ENCODE measurements around the gene ANO7. TPM values are rescaled to one million over a fixed set of nuclear protein-coding genes. Genes with fewer than 3 reads are reported as not detected.
A peak's percentile ranks its signal among the peaks of the same experiment; 100 is the strongest.

Gene ANO7
- polyA plus RNA-seq, 6 donors from 2014 or later, result not detected

GRCh38 chr2:241150660-241151530 lies 37.6 kb upstream of the ANO7 start:
- H3K27me3 Mint-ChIP-seq, result no peaks in the 10 kb centered on the region
- peaks cover 33 to 48% (median 36%) of the 10 kb centered on the region in 3 donors for H3K4me1 Mint-ChIP-seq
- no peaks in the 10 kb centered on the region for H3K9me3 Mint-ChIP-seq
- H3K4me3 Mint-ChIP-seq, result peak overlapping the region; percentile 92 to 100 (median 99)
- H3K27ac Mint-ChIP-seq, result peak overlapping the region; percentile 92 to 98 (median 96)
- DNase-seq (no peak), ATAC-seq (ENCODE audit: low read depth in 2 of 2) (no peak)
- no peaks in the 10 kb centered on the region for H3K36me3 Mint-ChIP-seq

DNA sequence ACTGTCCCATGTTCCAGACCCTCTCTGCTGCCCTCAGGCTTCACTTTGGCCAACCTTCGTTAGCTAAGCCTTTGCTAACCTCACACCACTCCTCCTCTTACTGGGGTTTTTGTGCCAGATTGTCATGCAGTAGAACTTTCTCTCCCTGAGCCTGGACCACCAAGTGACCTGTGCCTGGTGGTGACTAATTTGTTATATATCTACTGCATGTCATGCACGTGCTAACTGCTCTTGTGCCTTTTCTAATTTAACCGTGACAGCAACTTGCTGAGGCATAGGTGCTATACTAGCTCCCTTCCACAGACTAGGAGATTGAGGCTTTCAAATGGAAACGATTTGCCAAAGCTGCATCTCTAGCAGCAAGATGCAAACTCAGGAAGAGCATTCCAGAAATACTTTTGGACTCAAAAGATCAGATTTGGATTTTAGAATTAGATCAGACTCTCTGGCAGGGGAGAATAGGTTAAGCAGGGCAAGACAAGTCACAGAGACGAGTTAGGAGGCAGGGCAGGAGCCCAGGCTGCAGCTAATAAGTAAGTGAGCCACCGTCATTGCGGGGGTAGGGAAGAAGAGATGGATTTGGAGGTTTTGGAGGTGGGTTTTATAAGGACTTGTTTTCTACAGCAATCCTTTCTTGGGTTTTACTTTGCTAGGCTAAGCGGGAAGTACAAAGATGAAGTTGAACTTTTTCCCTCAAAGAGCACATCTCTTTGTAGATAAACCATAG lies 36.4 kb upstream of the ANO7 start:
- peak overlapping the region in 3 of 6 donors; percentile 92 to 94 (median 94) for H3K27ac Mint-ChIP-seq
- ATAC-seq (ENCODE audit: low read depth in 2 of 2) (no peak), DNase-seq (no peak)
- H3K9me3 Mint-ChIP-seq, result no peaks in the 10 kb centered on the region
- no peaks in the 10 kb centered on the region for H3K27me3 Mint-ChIP-seq
- peak overlapping the region; percentile 45 to 100 (median 99) for H3K4me3 Mint-ChIP-seq
- H3K36me3 Mint-ChIP-seq, result no peaks in the 10 kb centered on the region
- H3K4me1 Mint-ChIP-seq, result peaks cover 36 to 46% (median 37%) of the 10 kb centered on the region in 3 donors

GRCh38 chr2:241153616-241154015 lies 34.9 kb upstream of the ANO7 start:
- H3K4me1 Mint-ChIP-seq, result peaks cover 34 to 47% (median 35%) of the 10 kb centered on the region in 3 donors
- DNase-seq (no peak), ATAC-seq (ENCODE audit: low read depth in 2 of 2) (no peak)
- H3K27ac Mint-ChIP-seq, result no peak overlapping the region
- no peaks in the 10 kb centered on the region for H3K27me3 Mint-ChIP-seq
- H3K9me3 Mint-ChIP-seq, result no peaks in the 10 kb centered on the region
- H3K36me3 Mint-ChIP-seq, result peaks cover 0 to 6% of the 10 kb centered on the region in 2 donors
- peak overlapping the region in 1 of 8 donors; percentile 54 for H3K4me3 Mint-ChIP-seq

- Mint-ChIP-seq H3K4me1 (peaks cover 32 to 39% (median 33%) of the 10 kb centered on the region in 3 donors), H3K36me3 (peaks cover 0 to 6% of the 10 kb centered on the region in 2 donors), H3K4me3 (peak overlapping the region in 2 of 8 donors; percentile 2 to 29), H3K27me3 (no peaks in the 10 kb centered on the region), H3K27ac (peak overlapping the region in 1 of 6 donors; percentile 88), H3K9me3 (no peaks in the 10 kb centered on the region)
- ATAC-seq (ENCODE audit: low read depth in 2 of 2), result no peak
- no peak for DNase-seq
Measured at GRCh38 chr2:241154915-241155314, 33.6 kb upstream of the ANO7 start.

GRCh38 chr2:241155936-241156335 lies 32.5 kb upstream of the ANO7 start:
- peak overlapping the region in 1 of 8 donors; percentile 43 for H3K4me3 Mint-ChIP-seq
- no peak overlapping the region for H3K27ac Mint-ChIP-seq
- H3K36me3 Mint-ChIP-seq, result peaks cover 0 to 6% of the 10 kb centered on the region in 2 donors
- H3K27me3 Mint-ChIP-seq, result no peaks in the 10 kb centered on the region
- ATAC-seq (ENCODE audit: low read depth in 2 of 2), result no peak
- DNase-seq, result no peak
- H3K4me1 Mint-ChIP-seq, result peaks cover 24 to 29% (median 25%) of the 10 kb centered on the region in 3 donors
- H3K9me3 Mint-ChIP-seq, result no peaks in the 10 kb centered on the region

DNA sequence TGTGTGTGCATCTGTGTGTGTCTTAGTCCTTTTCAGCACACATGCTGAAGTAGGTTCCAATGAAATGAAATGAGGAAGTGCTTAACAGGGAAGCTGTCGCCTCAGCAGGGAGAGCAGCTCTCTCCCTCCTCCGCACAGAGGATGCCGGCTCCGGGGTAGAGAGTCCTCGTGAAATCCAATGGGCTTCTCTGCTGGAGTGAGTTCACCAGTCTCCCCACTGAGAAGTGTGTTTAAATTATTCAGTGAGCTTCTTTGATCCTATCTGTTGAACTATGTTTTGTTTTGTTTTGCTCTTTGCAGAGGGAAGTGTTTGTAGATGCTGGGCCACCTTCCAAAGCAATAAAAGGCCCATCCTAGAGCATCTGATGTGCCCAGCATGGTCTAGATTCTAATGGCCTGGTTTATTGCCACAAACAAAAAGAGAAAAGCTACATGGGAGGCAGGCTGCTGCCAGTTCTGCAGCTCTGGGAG lies 31.5 kb upstream of the ANO7 start:
- H3K9me3 Mint-ChIP-seq, result no peaks in the 10 kb centered on the region
- H3K36me3 Mint-ChIP-seq, result peaks cover 1 to 9% of the 10 kb centered on the region in 2 donors
- no peaks in the 10 kb centered on the region for H3K27me3 Mint-ChIP-seq
- peak overlapping the region in 2 of 6 donors; percentile 36 to 73 for H3K27ac Mint-ChIP-seq
- peak overlapping the region in 1 of 8 donors; percentile 21 for H3K4me3 Mint-ChIP-seq
- H3K4me1 Mint-ChIP-seq, result peaks cover 13 to 18% (median 14%) of the 10 kb centered on the region in 3 donors
- no peak for ATAC-seq (ENCODE audit: low read depth in 2 of 2)
- DNase-seq, result no peak

GRCh38 chr2:241157841-241158545 lies 30.5 kb upstream of the ANO7 start:
- Mint-ChIP-seq H3K27ac (no peak overlapping the region), H3K9me3 (no peaks in the 10 kb centered on the region), H3K4me1 (peaks cover 10 to 14% (median 11%) of the 10 kb centered on the region in 3 donors), H3K4me3 (no peak overlapping the region), H3K27me3 (no peaks in the 10 kb centered on the region), H3K36me3 (peaks cover 6 to 14% of the 10 kb centered on the region in 2 donors)
- DNase-seq, result no peak
- no peak for ATAC-seq (ENCODE audit: low read depth in 2 of 2)

- no peaks in the 10 kb centered on the region for H3K27me3 Mint-ChIP-seq
- H3K4me3 Mint-ChIP-seq, result no peak overlapping the region
- no peaks in the 10 kb centered on the region for H3K9me3 Mint-ChIP-seq
- DNase-seq (no peak), ATAC-seq (ENCODE audit: low read depth in 2 of 2) (no peak)
- peaks cover 6 to 14% of the 10 kb centered on the region in 2 donors for H3K36me3 Mint-ChIP-seq
- H3K4me1 Mint-ChIP-seq, result peaks cover 10 to 14% (median 11%) of the 10 kb centered on the region in 3 donors
- no peak overlapping the region for H3K27ac Mint-ChIP-seq
Measured at GRCh38 chr2:241158546-241158900, 30.0 kb upstream of the ANO7 start.

DNA sequence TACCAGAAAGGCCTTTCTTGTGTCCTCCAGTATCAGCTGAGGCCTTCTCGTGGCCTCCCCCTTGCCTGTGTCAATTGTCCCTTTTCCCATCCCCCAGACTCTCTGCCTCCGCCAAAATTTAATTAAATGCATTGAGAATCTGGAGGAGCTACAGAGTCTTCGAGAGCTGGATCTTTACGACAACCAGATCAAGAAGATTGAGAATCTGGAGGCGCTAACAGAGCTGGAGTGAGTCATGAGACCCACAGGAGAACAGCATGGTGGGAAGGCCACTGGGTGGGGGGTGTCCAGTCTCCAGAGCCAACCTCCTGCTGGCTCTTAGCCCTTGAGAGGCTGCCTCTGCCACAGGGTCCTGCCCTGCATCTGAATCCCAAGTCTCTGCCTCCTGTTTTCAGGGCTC lies 29.4 kb upstream of the ANO7 start:
- H3K27ac Mint-ChIP-seq, result no peak overlapping the region
- peaks cover 10 to 14% (median 11%) of the 10 kb centered on the region in 3 donors for H3K4me1 Mint-ChIP-seq
- H3K4me3 Mint-ChIP-seq, result no peak overlapping the region
- no peak for ATAC-seq (ENCODE audit: low read depth in 2 of 2)
- no peak for DNase-seq
- H3K36me3 Mint-ChIP-seq, result peaks cover 6 to 14% of the 10 kb centered on the region in 2 donors
- no peaks in the 10 kb centered on the region for H3K27me3 Mint-ChIP-seq
- no peaks in the 10 kb centered on the region for H3K9me3 Mint-ChIP-seq

- Mint-ChIP-seq H3K9me3 (no peaks in the 10 kb centered on the region), H3K27ac (no peak overlapping the region), H3K27me3 (no peaks in the 10 kb centered on the region), H3K4me1 (peaks cover 10 to 14% (median 11%) of the 10 kb centered on the region in 3 donors), H3K36me3 (peaks cover 6 to 14% of the 10 kb centered on the region in 2 donors), H3K4me3 (no peak overlapping the region)
- ATAC-seq (ENCODE audit: low read depth in 2 of 2), result no peak
- no peak for DNase-seq
Measured at GRCh38 chr2:241160318-241160717, 28.2 kb upstream of the ANO7 start.

GRCh38 chr2:241161646-241162281 lies 26.7 kb upstream of the ANO7 start:
- peak overlapping the region in 1 of 6 donors; percentile 74 for H3K27ac Mint-ChIP-seq
- no peaks in the 10 kb centered on the region for H3K27me3 Mint-ChIP-seq

DNA sequence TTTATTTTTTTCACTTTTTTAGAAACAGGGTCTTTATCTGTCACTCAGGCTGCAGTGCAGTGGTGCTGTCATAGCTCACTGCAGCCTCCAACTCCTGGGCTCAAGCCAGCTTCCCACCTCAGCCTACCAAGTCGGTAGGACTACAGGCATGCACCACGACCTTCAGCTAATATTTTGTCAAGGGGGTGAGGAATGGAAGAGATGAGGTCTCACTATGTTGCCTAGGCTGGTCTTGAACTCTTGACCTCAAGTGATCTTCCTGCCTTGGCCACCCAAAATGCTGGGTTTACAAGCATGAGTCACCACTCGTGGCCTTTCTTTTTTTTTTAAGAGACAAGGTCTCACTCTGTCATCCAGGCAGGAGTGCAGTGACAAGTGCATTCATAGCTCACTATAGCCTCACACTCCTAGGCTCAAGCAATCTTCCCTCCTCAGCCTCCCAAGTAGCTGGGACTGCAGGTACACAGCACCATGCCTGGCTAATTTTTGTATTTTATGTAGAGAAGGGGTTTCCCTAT lies 24.8 kb upstream of the ANO7 start:
- peaks cover 13% of the 10 kb centered on the region in 2 donors for H3K36me3 Mint-ChIP-seq
- peak overlapping the region in 1 of 6 donors; percentile 24 for H3K27ac Mint-ChIP-seq
- H3K27me3 Mint-ChIP-seq, result no peaks in the 10 kb centered on the region
- peaks cover 0 to 5% (median 0%) of the 10 kb centered on the region in 3 donors for H3K4me1 Mint-ChIP-seq
- H3K9me3 Mint-ChIP-seq, result no peaks in the 10 kb centered on the region
- ATAC-seq (ENCODE audit: low read depth in 2 of 2) (no peak), DNase-seq (no peak)
- no peak overlapping the region for H3K4me3 Mint-ChIP-seq

More at GRCh38 chr2:241161646-241162281, 26.7 kb upstream of the ANO7 start:
- no peak overlapping the region for H3K4me3 Mint-ChIP-seq
- H3K4me1 Mint-ChIP-seq, result peaks cover 8 to 11% (median 8%) of the 10 kb centered on the region in 3 donors
- no peak for ATAC-seq (ENCODE audit: low read depth in 2 of 2)
- H3K36me3 Mint-ChIP-seq, result peaks cover 6 to 14% of the 10 kb centered on the region in 2 donors
- no peak for DNase-seq
- H3K9me3 Mint-ChIP-seq, result no peaks in the 10 kb centered on the region

Measured in naive B cell (primary cell).